K562 (cell line): ENCODE data around the gene SLC9A3. TPM values are rescaled to one million over a fixed set of nuclear protein-coding genes. Genes with fewer than 3 reads are reported as not detected.

ENCODE experiments used
- ATAC-seq: fragments of 200-7000 bp; cut with Tn5 transposase; 3 replicates; pipeline ENCODE4 v1.9.1; 2020; ENCODE audit warnings: moderate library complexity
- BruUV-seq: library from RNA; stranded (reverse); fragments of 400-500 nt; replicated peaks from 2 replicates; lab custom pipeline; 2021; lab: Mats Ljungman, UMichigan
- CTCF ChIA-PET: fragments of 300-600 bp; formaldehyde crosslinking; extraction: SDS; loops from one replicate; lab custom pipeline; 2021; ENCODE audit warnings: low intra/inter-chr PET ratio; lab: Yijun Ruan, JAX
- POLR2A ChIA-PET: fragments of 300-600, 350-650 bp; sonication (Branson Sonifier 250); formaldehyde crosslinking; extraction: SDS; loops from one replicate; lab custom pipeline; 2021; ENCODE audit warnings: antibody characterized with exemption, inconsistent platforms; lab: Yijun Ruan, JAX
- DNase-seq, 4 experiments: peaks; one replicate each; pipeline versions ENCODE4 v3.0.0 to v3.0.0-alpha.2; 2011 to 2018; ENCODE audit warnings: low spot score in 3 of 4, mixed read lengths in 3 of 4; ENCODE audit errors: extremely low read depth in 1 of 4
- FAIRE-seq: peaks from 2 replicates; lab custom pipeline; 2011; peaks lifted over from hg19 to GRCh38; lab: Jason Lieb, UNC
- H2AFZ ChIP-seq: 2 replicates; pipeline ENCODE4 v1.6.0; 2011; ENCODE audit warnings: low read depth, low read length, control low read depth, inconsistent platforms
- H3K27ac ChIP-seq: fragments of 200-600 bp; 3 replicates; pipeline ENCODE4 v1.8.0; 2011; ENCODE audit warnings: low read depth, mild to moderate bottlenecking, control low read depth, inconsistent platforms, low read length, moderate library complexity, mixed read lengths; ENCODE audit errors: extremely low read depth
- H3K27me3 ChIP-seq, 2 experiments: fragments of 300-600 bp in 1 of 2; 2 replicates in 1 of 2; 3 replicates in 1 of 2; pipeline versions ENCODE4 v1.6.0 to v1.8.0; 2011; ENCODE audit warnings: inconsistent platforms in 2 of 2, low read length in 2 of 2, mild to moderate bottlenecking in 1 of 2, mixed read lengths in 1 of 2, moderate library complexity in 1 of 2; ENCODE audit not compliant: control insufficient read depth in 2 of 2, insufficient read depth in 2 of 2
- H3K36me3 ChIP-seq: fragments of 300-600 bp; 3 replicates; pipeline ENCODE4 v1.8.0; 2011; ENCODE audit warnings: mild to moderate bottlenecking, low read length, inconsistent platforms; ENCODE audit not compliant: control insufficient read depth, insufficient read depth
- H3K4me1 ChIP-seq, 2 experiments: fragments of 200-600 bp in 1 of 2; replicated peaks in 1 of 2; 2 replicates in 1 of 2; 3 replicates in 1 of 2; pipeline versions ENCODE4 v1.5.1 to v1.8.0; 2011; ENCODE audit warnings: inconsistent platforms in 2 of 2, low read length in 2 of 2, mild to moderate bottlenecking in 1 of 2, mixed read lengths in 1 of 2, moderate library complexity in 1 of 2; ENCODE audit not compliant: control insufficient read depth in 2 of 2, insufficient read depth in 2 of 2
- H3K4me2 ChIP-seq: 2 replicates; pipeline ENCODE4 v1.6.1; 2011; ENCODE audit warnings: low read length, control low read depth, inconsistent platforms, mixed read lengths; ENCODE audit not compliant: insufficient read depth
- H3K4me3 ChIP-seq: fragments of 200-600 bp; sonication (generic), shearing (Covaris generic); 2 replicates; pipeline ENCODE4 v1.5.1; 2016; ENCODE audit warnings: control low read depth, inconsistent platforms
- H3K79me2 ChIP-seq: fragments of 200-600 bp; 3 replicates; pipeline ENCODE4 v1.8.0; 2011; ENCODE audit warnings: low read length, inconsistent platforms; ENCODE audit not compliant: control insufficient read depth, insufficient read depth
- H3K9ac ChIP-seq, 2 experiments: 2 replicates each; pipeline versions ENCODE4 v1.6.0 to v1.6.1; 2011; ENCODE audit warnings: low read depth in 2 of 2, low read length in 2 of 2, control low read depth in 1 of 2, inconsistent platforms in 1 of 2, mild to moderate bottlenecking in 1 of 2, mixed read lengths in 1 of 2; ENCODE audit not compliant: insufficient read depth in 1 of 2
- H3K9me1 ChIP-seq: one replicate; pipeline ENCODE4 v1.6.0; 2011; ENCODE audit warnings: inconsistent platforms, mild to moderate bottlenecking, low read length, moderate library complexity; ENCODE audit not compliant: control insufficient read depth, insufficient read depth
- H3K9me3 ChIP-seq: replicated peaks from 2 replicates; pipeline ENCODE4 v1.5.1; 2011; ENCODE audit warnings: low read depth, low read length, inconsistent platforms; ENCODE audit not compliant: control insufficient read depth, insufficient read depth
- H4K20me1 ChIP-seq: replicated peaks from 2 replicates; pipeline ENCODE4 v1.6.1; 2011; ENCODE audit warnings: low read length, inconsistent platforms, mixed read lengths; ENCODE audit not compliant: control insufficient read depth, insufficient read depth
- GABPA ChIP-seq: fragments of 200-800 bp; sonication (Bioruptor generic); conservative IDR thresholded peaks from 2 replicates; pipeline ENCODE4 v1.6.1; 2016; ENCODE audit warnings: low read depth, missing genetic modification characterization, missing compliant biosample characterization
- JUN ChIP-seq, 2 experiments: sonication (generic) in 1 of 2; formaldehyde crosslinking in 1 of 2; IDR thresholded peaks; 2 replicates each; pipeline versions ENCODE4 v1.6.1 to v1.8.0; 2012 to 2022; ENCODE audit warnings: borderline replicate concordance in 2 of 2, mild to moderate bottlenecking in 2 of 2, improper control_type of control experiment in 1 of 2, low read depth in 1 of 2, low read length in 1 of 2, missing genetic modification reagents in 1 of 2
- MCM3 ChIP-seq: fragments of 450-650 bp; IDR thresholded peaks from 2 replicates; pipeline ENCODE4 v1.6.1; 2016
- RBM39 ChIP-seq: fragments of 200-400 bp; formaldehyde crosslinking; optimal IDR thresholded peaks from 2 replicates; pipeline ENCODE3; 2018; ENCODE audit warnings: low read depth, low read length
- TOE1 ChIP-seq, 2 experiments: fragments of 450-650 bp in 1 of 2; sonication (generic) in 1 of 2; formaldehyde crosslinking in 1 of 2; IDR thresholded peaks; 2 replicates each; pipeline versions ENCODE4 v1.7.1 to v1.8.0; 2016 to 2022; ENCODE audit warnings: borderline replicate concordance in 2 of 2, mild to moderate bottlenecking in 2 of 2, antibody characterized with exemption in 1 of 2, inconsistent platforms in 1 of 2, low read depth in 1 of 2, missing genetic modification reagents in 1 of 2, moderate library complexity in 1 of 2
- XRCC3 ChIP-seq: fragments of 450-650 bp; IDR thresholded peaks from 2 replicates; pipeline ENCODE4 v1.6.1; 2017; ENCODE audit warnings: mild to moderate bottlenecking, moderate library complexity
- ZNF12 ChIP-seq: sonication (generic); formaldehyde crosslinking; IDR thresholded peaks from 2 replicates; pipeline ENCODE4 v1.4.0; 2020; ENCODE audit warnings: mild to moderate bottlenecking, missing genetic modification reagents
- ZNF384 ChIP-seq: IDR thresholded peaks from 2 replicates; pipeline ENCODE4 v1.6.1; 2012; ENCODE audit warnings: low read depth, low read length, improper control_type of control experiment
- WGBS: fragments of 100-300 bp; shearing (Covaris generic); methylation state at CpG from one replicate; pipeline ENCODE4 v1.1.6; 2016; ENCODE audit warnings: low coverage, mixed read lengths; ENCODE audit not compliant: insufficient coverage; ENCODE audit errors: missing lambda C conversion rate; 5-methylcytosine and 5-hydroxymethylcytosine counted together
- in situ Hi-C: fragments of 300-500 bp; cut with MboI; formaldehyde crosslinking; loops from 4 replicates; pipeline ENCODE4 v1.15.0; 2018; ENCODE audit warnings: inconsistent platforms, mixed read lengths
- intact Hi-C: fragments of 100-400 bp; cut with micrococcal nuclease; formaldehyde crosslinking; loops from 2 replicates; pipeline ENCODE4 v1.14.2; 2022
- polyA plus RNA-seq, 8 experiments: library from polyadenylated mRNA; depleted of rRNA in 4 of 8; stranded (reverse) in 5 of 8; unstranded in 3 of 8; fragments of >200 nt; fragmentation: Nextera tagmentation in 2 of 8; fragmentation: Illumina TruSeq in 1 of 8; extraction: Ambion mirVana in 2 of 8; extraction: Trizol in 1 of 8; gene quantifications; 2 replicates each; pipeline versions ENCODE4 v1.2.1 to v1.2.3, GENCODE V29; 2011 to 2014; ENCODE audit warnings: inconsistent platforms in 1 of 8, missing spikeins in 1 of 8
- total RNA-seq, 7 experiments: library from RNA; depleted of rRNA in 6 of 7; stranded (reverse); fragments of >200 nt in 6 of 7; fragmentation: Illumina TruSeq in 2 of 7; extraction: Trizol in 2 of 7; gene quantifications; 2 replicates each; pipeline versions ENCODE4 v1.2.1 to v1.2.3, GENCODE V29; 2011 to 2021; ENCODE audit warnings: low replicate concordance in 1 of 7
- TF ChIP-seq, protein P1 (sequence below): fragments of 450-650 bp; IDR thresholded peaks from 2 replicates; pipeline ENCODE4 v1.6.1; 2017; ENCODE audit warnings: mild to moderate bottlenecking, moderate library complexity
- TF ChIP-seq, protein P2 (sequence below): fragments of 450-650 bp; IDR thresholded peaks from 2 replicates; pipeline ENCODE4 v1.6.1; 2016

SLC9A3 gene
- total and polyA plus RNA-seq, 9 of the 15 experiments (the other 6 are each of a cell fraction or from before 2014, with no cell fraction given): 1.5 to 5.8 (median 3.7) TPM; not detected in 2

DNA sequence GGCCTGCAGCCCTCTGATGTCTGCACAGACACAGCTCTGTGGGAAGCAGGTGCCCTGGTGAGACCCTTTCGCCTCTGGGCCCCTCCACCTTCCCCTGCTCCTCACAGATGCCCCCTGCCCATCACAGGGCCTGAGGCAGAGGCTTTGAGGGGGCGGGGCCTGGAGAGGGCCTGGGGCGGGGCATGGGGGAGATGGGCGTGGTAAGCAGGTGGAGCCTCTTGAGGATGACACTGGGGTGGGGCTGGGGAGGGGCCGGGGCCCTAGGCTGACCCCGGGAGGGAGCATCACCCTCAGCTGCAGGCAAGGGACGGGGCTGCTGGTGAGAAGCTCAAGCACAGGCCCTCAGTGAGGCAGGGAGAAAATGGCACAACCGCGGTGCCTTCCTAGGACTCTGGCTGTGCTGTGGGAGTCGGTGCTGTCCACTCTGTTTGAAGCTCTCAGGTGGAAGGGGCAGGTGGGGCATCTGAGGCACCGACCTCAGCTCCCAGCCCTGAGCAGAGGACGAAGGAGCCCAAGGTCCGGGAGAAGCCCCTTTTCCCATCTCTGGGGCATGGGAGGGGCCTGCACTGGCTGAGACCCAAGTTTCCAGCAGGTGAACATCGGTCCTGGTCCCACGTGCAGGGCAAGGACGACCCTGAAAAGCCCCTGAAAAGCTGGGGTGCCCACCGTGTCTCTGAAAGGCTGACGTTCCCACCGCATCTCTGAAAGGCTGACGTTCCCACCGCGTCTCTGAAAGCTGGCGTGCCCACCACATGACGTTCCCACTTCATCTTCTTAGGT lies 17.5 kb upstream of the SLC9A3 start:
- DNase-seq (peak; percentile 44 to 93 (median 87)), ATAC-seq (peak; percentile 89), FAIRE-seq (no peak)
- Histone ChIP-seq H3K79me2 (no peaks in the 10 kb centered on the region), H3K36me3 (no peaks in the 10 kb centered on the region), H3K4me3 (no peak overlapping the region), H3K9me1 (no peaks in the 10 kb centered on the region), H3K27me3 (peaks cover 33 to 68% of the 10 kb centered on the region in 2 experiments; a peak in 4 of 5 replicates), H4K20me1 (peaks cover 32% of the 10 kb centered on the region), H2AFZ (no peak overlapping the region), H3K27ac (no peak overlapping the region), H3K4me2 (no peak overlapping the region), H3K4me1 (peaks cover 0 to 64% of the 10 kb centered on the region in 2 experiments; a peak in 2 of 5 replicates), H3K9me3 (no peaks in the 10 kb centered on the region), H3K9ac (peak overlapping the region in 1 of 2 experiments; percentile 8; a peak in 1 of 4 replicates)
- no TSS peak for BruUV-seq
- 13% methylated on average over 18 of the region's 24 CpGs for WGBS
- intact Hi-C loops (no loop called here), in situ Hi-C loops (no loop called here)
- ChIA-PET CTCF (no interaction called here), POLR2A (interaction anchor here (0.6 to 1.0 kb wide), 4 partner anchors 12 to 63 kb away, joined by 3 to 5 read pairs (median 3); no protein-coding TSS in a partner anchor)
- no peak for TF ChIP-seq MCM3
- no peak for TF ChIP-seq ZNF12
- TF ChIP-seq, protein P1, sequence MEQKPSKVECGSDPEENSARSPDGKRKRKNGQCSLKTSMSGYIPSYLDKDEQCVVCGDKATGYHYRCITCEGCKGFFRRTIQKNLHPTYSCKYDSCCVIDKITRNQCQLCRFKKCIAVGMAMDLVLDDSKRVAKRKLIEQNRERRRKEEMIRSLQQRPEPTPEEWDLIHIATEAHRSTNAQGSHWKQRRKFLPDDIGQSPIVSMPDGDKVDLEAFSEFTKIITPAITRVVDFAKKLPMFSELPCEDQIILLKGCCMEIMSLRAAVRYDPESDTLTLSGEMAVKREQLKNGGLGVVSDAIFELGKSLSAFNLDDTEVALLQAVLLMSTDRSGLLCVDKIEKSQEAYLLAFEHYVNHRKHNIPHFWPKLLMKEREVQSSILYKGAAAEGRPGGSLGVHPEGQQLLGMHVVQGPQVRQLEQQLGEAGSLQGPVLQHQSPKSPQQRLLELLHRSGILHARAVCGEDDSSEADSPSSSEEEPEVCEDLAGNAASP: no peak
- TF ChIP-seq, protein P2, sequence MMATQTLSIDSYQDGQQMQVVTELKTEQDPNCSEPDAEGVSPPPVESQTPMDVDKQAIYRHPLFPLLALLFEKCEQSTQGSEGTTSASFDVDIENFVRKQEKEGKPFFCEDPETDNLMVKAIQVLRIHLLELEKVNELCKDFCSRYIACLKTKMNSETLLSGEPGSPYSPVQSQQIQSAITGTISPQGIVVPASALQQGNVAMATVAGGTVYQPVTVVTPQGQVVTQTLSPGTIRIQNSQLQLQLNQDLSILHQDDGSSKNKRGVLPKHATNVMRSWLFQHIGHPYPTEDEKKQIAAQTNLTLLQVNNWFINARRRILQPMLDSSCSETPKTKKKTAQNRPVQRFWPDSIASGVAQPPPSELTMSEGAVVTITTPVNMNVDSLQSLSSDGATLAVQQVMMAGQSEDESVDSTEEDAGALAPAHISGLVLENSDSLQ: no peak; the same call in 1 of the 2 replicates
- TF ChIP-seq XRCC3: no peak
- TF ChIP-seq ZNF384: no peak
- no peak for TF ChIP-seq GABPA (tag)
- TF ChIP-seq TOE1 (IDR thresholded peaks at IDR 0.05; ENCODE audit: borderline replicate concordance): no peak
- no peak for TF ChIP-seq TOE1 (CRISPR knock-in tag; IDR thresholded peaks at IDR 0.05; ENCODE audit: borderline replicate concordance, low read depth)
- TF ChIP-seq RBM39: no peak
- TF ChIP-seq JUN (IDR thresholded peaks at IDR 0.05; ENCODE audit: borderline replicate concordance, low read depth, low read length): no peak
- no peak for TF ChIP-seq JUN (CRISPR knock-in tag; IDR thresholded peaks at IDR 0.05; ENCODE audit: borderline replicate concordance)
